ENCODE data around the gene ZNF385D.
"Not testable (repeated sequence)": the region's sequence is repeated elsewhere in the genome, so short reads cannot be mapped to it uniquely, and the experiment has no call there.

ZNF385D gene

GRCh38 chr3:21434310-21434709 lies 316.7 kb downstream of the ZNF385D start:
- DNase-seq = no peak

DNA sequence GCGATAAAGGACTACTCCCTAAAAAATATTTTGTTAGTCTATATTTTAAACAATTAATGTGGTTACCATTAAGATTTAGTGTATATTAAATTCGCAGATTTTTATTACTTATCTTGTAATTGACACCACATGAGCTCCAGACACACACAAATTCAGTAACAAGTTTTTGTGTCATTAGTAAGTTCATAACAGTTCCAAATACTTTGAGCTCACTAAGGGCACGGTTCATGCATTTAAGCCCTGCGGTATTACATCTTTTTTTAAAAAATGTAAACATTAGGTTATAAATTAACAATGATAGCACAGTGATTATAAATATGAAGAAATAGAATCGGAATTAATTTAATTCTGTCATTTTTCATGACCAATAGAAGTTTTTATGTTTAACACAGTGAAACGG lies 317.3 kb downstream of the ZNF385D start:
- no peak for DNase-seq

DNA sequence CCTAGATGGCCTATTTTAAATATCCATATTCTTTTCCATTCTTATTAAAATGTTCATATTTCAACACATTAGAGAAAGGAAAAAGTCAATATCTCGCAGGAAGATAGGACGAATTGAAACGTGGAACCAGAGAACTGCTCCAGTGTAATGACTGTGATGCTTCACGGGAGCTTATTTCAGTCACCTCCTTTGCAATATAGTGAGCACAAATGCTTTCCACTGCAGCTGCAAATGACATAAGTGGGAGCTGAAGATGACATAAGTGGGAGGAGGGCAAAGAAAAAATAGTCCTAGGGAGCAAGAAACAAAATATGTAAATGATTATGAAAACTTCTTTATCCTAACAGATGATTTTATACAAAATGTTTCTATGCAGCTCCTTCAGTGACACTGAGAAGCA lies 324.1 kb downstream of the ZNF385D start:
- no peak for DNase-seq

- DNase-seq = no peak
Measured at GRCh38 chr3:21425715-21426114, 325.3 kb downstream of the ZNF385D start.

GRCh38 chr3:21421096-21421495 lies 329.9 kb downstream of the ZNF385D start:
- no peak for DNase-seq

DNA sequence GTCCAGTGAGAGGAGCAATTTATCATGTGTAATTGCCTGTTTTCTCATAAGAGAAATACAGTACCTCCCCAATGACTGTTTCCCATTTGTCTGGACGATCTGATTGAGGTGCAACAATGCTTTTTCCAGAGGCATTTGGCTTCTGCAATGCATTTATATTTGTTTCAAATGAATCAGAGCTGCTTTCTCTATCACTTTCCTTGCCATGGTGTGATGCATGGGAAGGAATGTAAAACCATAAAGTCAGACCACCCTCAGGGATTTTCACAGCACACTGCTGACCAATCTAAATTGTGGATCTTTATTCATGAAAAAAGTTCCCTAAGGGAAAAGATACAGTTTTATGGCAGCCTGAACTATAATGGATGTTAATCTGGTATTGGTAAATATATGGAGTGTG lies 333.0 kb downstream of the ZNF385D start:
- no peak for DNase-seq

- no peak for DNase-seq
Measured at GRCh38 chr3:21414506-21414905, 336.5 kb downstream of the ZNF385D start.

DNA sequence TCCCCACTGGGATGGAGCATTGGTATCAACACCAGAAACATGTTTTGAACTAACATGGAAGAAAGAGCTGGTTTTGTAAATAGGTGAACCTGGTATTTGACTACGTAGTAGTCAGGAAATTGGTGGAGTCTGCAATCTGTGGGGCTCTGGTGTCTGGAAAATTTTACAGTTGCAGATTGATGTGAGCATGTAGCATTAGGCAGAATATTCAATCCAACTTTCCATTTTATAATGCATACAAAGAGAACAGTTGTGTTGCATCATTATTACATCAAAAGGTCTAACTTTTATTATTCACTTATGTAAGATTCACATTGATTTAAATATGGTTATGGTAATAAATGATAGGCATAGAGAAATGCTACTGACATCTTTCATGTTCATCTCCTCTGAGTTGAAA lies 340.0 kb downstream of the ZNF385D start:
- DNase-seq = no peak

- no peak for DNase-seq
Measured at GRCh38 chr3:21409401-21409800, 341.6 kb downstream of the ZNF385D start.

DNA sequence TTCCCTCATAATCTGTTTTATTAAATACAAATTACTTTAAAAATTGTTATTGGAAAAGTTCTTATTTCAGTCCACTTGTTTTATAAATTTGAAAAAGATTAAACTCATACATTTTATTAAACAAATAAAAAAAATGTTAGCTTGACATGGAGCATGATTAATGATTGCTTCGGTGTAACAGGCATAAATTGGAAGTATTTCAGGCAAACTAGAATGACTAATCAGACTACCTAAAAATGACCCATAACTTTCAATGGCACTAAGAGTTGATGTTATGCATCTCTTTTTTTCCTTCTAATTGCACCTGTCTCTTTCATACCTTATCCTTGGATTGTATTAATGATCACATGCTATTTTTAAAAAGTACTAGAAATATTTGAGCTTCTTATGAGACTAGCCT lies 343.3 kb downstream of the ZNF385D start:
- DNase-seq = no peak

DNA sequence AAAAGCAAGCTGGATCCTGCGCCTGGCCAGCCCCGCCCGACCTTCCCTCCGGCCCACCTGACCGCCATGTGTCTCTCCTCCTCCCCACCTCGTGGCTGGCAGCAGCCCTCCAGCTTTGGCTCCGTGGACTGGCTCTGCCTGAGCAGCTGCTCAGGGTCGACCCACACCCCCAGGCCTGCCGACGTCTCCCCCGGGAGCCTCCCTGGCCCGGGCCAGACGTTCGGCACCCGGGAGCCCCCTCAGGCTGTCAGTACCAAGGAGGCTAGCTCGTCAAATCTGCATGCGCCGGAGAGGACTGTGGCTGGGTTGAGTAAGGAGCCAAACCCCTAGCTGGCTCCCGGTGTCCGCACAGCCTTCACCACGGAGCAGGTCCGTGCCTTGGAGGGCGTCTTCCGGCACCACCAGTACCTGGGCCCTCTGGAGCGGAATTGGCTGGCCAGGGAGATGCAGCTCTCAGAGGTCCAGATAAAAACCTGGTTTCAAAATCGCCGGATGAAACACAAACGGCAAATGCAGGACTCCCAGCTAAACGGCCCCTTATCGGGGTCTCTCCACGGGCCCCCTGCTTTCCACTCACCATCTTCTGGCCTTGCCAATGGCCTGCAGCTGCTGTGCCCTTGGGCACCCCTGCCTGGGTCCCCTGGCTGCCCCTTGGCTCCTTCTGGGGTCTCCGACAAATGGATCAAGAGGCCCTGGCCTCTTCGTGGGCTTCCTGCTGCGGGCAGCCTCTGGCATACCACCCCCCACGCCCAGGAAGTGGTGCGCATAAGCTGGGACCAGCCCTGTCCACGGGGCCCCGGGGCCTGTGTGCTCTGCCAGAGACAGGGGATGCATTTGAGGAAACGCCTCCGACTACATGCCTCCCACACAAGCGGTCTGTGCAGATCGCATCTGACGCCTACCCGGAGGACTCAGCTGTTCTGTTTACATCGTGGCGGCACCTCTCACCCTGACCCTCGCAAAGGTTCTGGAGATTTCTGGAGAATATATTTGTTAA lies 345.0 kb downstream of the ZNF385D start:
- no peak for DNase-seq

DNA sequence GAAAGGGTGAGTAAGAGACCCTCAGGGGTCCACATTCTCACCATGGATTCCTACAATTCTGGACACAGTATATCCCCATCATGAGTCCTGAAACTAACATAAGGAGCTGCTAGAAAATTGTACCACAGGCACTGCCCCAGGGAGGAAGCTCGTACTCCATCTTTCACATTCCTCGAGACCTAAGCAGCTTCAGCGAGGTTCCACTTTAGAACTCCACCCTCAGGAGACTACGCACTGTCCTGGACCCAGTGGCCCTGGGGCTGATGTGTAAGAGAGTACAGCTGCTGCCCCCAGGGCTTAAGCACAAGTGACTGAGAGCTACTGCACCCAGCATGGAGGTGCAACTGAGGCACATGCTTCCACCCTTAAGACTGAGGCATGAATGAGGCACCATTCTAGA lies 352.5 kb downstream of the ZNF385D start:
- no peak for DNase-seq

- no peak for DNase-seq
Measured at GRCh38 chr3:21393683-21394311, 357.2 kb downstream of the ZNF385D start.

GRCh38 chr3:21392526-21392925 lies 358.5 kb downstream of the ZNF385D start:
- no peak for DNase-seq

- DNase-seq = no peak
Measured at GRCh38 chr3:21390856-21391255, 360.2 kb downstream of the ZNF385D start.

GRCh38 chr3:21390136-21390535 lies 360.9 kb downstream of the ZNF385D start:
- no peak for DNase-seq

DNA sequence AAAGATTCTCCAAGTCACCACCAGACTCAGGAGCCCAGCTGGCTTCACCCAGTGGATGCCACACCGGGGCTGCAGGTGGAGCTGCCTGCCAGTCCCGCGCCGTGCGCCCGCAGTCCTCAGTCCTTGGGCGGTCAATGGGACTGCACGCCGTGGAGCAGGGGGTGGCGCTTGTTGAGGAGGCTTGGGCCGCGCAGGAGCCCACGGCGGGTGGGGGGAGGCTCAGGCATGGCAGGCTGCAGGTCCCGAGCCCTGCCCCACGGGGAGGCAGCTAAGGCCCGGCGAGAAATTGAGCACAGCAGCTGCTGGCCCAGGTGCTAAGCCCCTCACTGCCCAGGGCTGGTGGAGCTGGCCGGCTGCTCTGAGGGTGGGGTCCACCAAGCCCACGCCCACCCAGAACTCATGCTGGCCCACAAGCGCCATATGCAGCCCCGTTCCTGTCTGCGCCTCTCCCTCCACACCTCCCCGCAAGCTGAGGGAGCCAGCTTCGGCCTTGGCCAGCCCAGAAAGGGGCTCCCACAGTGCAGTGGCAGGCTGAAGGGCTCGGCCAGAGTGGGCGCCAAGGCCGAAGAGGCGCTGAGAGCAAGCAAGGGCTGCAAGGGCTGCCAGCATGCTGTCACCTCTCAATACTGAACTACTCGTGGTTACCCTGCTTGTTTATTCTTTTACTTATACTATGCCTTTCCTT lies 363.7 kb downstream of the ZNF385D start:
- DNase-seq = not testable (repeated sequence)

DNA sequence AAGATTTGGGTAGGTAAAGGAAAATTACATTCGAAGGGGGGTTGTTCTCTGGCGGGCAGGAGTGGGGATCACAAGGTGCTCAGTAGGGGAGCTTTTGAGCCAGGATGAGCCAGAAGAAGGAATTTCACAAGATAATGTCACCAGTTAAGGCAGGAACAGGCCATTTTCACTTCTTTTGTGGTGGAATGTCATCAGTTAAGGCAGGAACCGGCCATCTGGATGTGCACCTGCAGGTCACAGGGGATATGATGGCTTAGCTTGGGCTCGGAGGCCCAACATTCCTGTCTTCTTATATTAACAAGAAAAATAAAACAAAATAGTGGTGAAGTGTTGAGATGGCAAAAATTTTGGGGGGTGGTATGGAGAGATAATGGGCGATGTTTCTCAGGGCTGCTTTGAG lies 373.0 kb downstream of the ZNF385D start:
- DNase-seq = not testable (repeated sequence)

- no peak for DNase-seq
Measured at GRCh38 chr3:21377071-21377769, 373.8 kb downstream of the ZNF385D start.

- no peak for DNase-seq
Measured at GRCh38 chr3:21372316-21372715, 378.7 kb downstream of the ZNF385D start.
